K562 (cell line): ENCODE data around the gene SPRED2. TPM values are rescaled to one million over a fixed set of nuclear protein-coding genes. Genes with fewer than 3 reads are reported as not detected.

Source experiments
- ATAC-seq: fragments of 200-7000 bp; cut with Tn5 transposase; 3 replicates; pipeline ENCODE4 v1.9.1; 2020; ENCODE audit warnings: moderate library complexity
- BruUV-seq: library from RNA; stranded (reverse); fragments of 400-500 nt; replicated peaks from 2 replicates; lab custom pipeline; 2021; lab: Mats Ljungman, UMichigan
- CTCF ChIA-PET: fragments of 300-600 bp; formaldehyde crosslinking; extraction: SDS; loops from one replicate; lab custom pipeline; 2021; ENCODE audit warnings: low intra/inter-chr PET ratio; lab: Yijun Ruan, JAX
- POLR2A ChIA-PET: fragments of 300-600, 350-650 bp; sonication (Branson Sonifier 250); formaldehyde crosslinking; extraction: SDS; loops from one replicate; lab custom pipeline; 2021; ENCODE audit warnings: antibody characterized with exemption, inconsistent platforms; lab: Yijun Ruan, JAX
- DNase-seq, 4 experiments: peaks; one replicate each; pipeline versions ENCODE4 v3.0.0 to v3.0.0-alpha.2; 2011 to 2018; ENCODE audit warnings: low spot score in 3 of 4, mixed read lengths in 3 of 4; ENCODE audit errors: extremely low read depth in 1 of 4
- FAIRE-seq: peaks from 2 replicates; lab custom pipeline; 2011; peaks lifted over from hg19 to GRCh38; lab: Jason Lieb, UNC
- H2AFZ ChIP-seq: 2 replicates; pipeline ENCODE4 v1.6.0; 2011; ENCODE audit warnings: low read depth, low read length, control low read depth, inconsistent platforms
- H3K27ac ChIP-seq: fragments of 200-600 bp; 3 replicates; pipeline ENCODE4 v1.8.0; 2011; ENCODE audit warnings: low read depth, mild to moderate bottlenecking, control low read depth, inconsistent platforms, low read length, moderate library complexity, mixed read lengths; ENCODE audit errors: extremely low read depth
- H3K27me3 ChIP-seq, 2 experiments: fragments of 300-600 bp in 1 of 2; 2 replicates in 1 of 2; 3 replicates in 1 of 2; pipeline versions ENCODE4 v1.6.0 to v1.8.0; 2011; ENCODE audit warnings: inconsistent platforms in 2 of 2, low read length in 2 of 2, mild to moderate bottlenecking in 1 of 2, mixed read lengths in 1 of 2, moderate library complexity in 1 of 2; ENCODE audit not compliant: control insufficient read depth in 2 of 2, insufficient read depth in 2 of 2
- H3K36me3 ChIP-seq: fragments of 300-600 bp; 3 replicates; pipeline ENCODE4 v1.8.0; 2011; ENCODE audit warnings: mild to moderate bottlenecking, low read length, inconsistent platforms; ENCODE audit not compliant: control insufficient read depth, insufficient read depth
- H3K4me1 ChIP-seq, 2 experiments: fragments of 200-600 bp in 1 of 2; replicated peaks in 1 of 2; 2 replicates in 1 of 2; 3 replicates in 1 of 2; pipeline versions ENCODE4 v1.5.1 to v1.8.0; 2011; ENCODE audit warnings: inconsistent platforms in 2 of 2, low read length in 2 of 2, mild to moderate bottlenecking in 1 of 2, mixed read lengths in 1 of 2, moderate library complexity in 1 of 2; ENCODE audit not compliant: control insufficient read depth in 2 of 2, insufficient read depth in 2 of 2
- H3K4me2 ChIP-seq: 2 replicates; pipeline ENCODE4 v1.6.1; 2011; ENCODE audit warnings: low read length, control low read depth, inconsistent platforms, mixed read lengths; ENCODE audit not compliant: insufficient read depth
- H3K4me3 ChIP-seq: fragments of 200-600 bp; sonication (generic), shearing (Covaris generic); 2 replicates; pipeline ENCODE4 v1.5.1; 2016; ENCODE audit warnings: control low read depth, inconsistent platforms
- H3K79me2 ChIP-seq: fragments of 200-600 bp; 3 replicates; pipeline ENCODE4 v1.8.0; 2011; ENCODE audit warnings: low read length, inconsistent platforms; ENCODE audit not compliant: control insufficient read depth, insufficient read depth
- H3K9ac ChIP-seq, 2 experiments: 2 replicates each; pipeline versions ENCODE4 v1.6.0 to v1.6.1; 2011; ENCODE audit warnings: low read depth in 2 of 2, low read length in 2 of 2, control low read depth in 1 of 2, inconsistent platforms in 1 of 2, mild to moderate bottlenecking in 1 of 2, mixed read lengths in 1 of 2; ENCODE audit not compliant: insufficient read depth in 1 of 2
- H3K9me1 ChIP-seq: one replicate; pipeline ENCODE4 v1.6.0; 2011; ENCODE audit warnings: inconsistent platforms, mild to moderate bottlenecking, low read length, moderate library complexity; ENCODE audit not compliant: control insufficient read depth, insufficient read depth
- H3K9me3 ChIP-seq: replicated peaks from 2 replicates; pipeline ENCODE4 v1.5.1; 2011; ENCODE audit warnings: low read depth, low read length, inconsistent platforms; ENCODE audit not compliant: control insufficient read depth, insufficient read depth
- H4K20me1 ChIP-seq: replicated peaks from 2 replicates; pipeline ENCODE4 v1.6.1; 2011; ENCODE audit warnings: low read length, inconsistent platforms, mixed read lengths; ENCODE audit not compliant: control insufficient read depth, insufficient read depth
- BRD9 ChIP-seq: fragments of 450-650 bp; IDR thresholded peaks from 2 replicates; pipeline ENCODE4 v1.6.1; 2018; ENCODE audit warnings: low read depth; ENCODE audit not compliant: partially characterized antibody
- CBX5 ChIP-seq: IDR thresholded peaks from 2 replicates; pipeline ENCODE4 v1.6.1; 2014; ENCODE audit warnings: low read depth, borderline replicate concordance
- FOXA3 ChIP-seq, 2 experiments: fragments of 450-650 bp in 1 of 2; sonication (generic) in 1 of 2; formaldehyde crosslinking; IDR thresholded peaks in 1 of 2; conservative IDR thresholded peaks in 1 of 2; 2 replicates each; pipeline versions ENCODE4 v1.4.0 to v1.8.0; 2020 to 2022; ENCODE audit warnings: mild to moderate bottlenecking in 2 of 2, missing genetic modification reagents in 1 of 2
- NFE2L1 ChIP-seq: fragments of 450-650 bp; IDR thresholded peaks from 2 replicates; pipeline ENCODE4 v1.6.1; 2016; ENCODE audit warnings: missing genetic modification characterization, low read depth, mild to moderate bottlenecking, missing compliant biosample characterization, moderate library complexity, borderline replicate concordance
- NUFIP1 ChIP-seq: fragments of 450-650 bp; IDR thresholded peaks from 2 replicates; pipeline ENCODE4 v1.6.1; 2018; ENCODE audit not compliant: partially characterized antibody
- SRSF3 ChIP-seq: fragments of 200-400 bp; formaldehyde crosslinking; IDR thresholded peaks from 2 replicates; pipeline ENCODE4 v1.6.1; 2016; ENCODE audit warnings: mild to moderate bottlenecking, low read length, moderate library complexity; ENCODE audit not compliant: insufficient read depth
- THAP7 ChIP-seq: fragments of 250-450 bp; sonication (Bioruptor Pico); IDR thresholded peaks from 2 replicates; pipeline ENCODE4 v1.5.0; 2021
- ZNF197 ChIP-seq: fragments of 200-800 bp; sonication (Bioruptor generic); IDR thresholded peaks from 2 replicates; pipeline ENCODE4 v1.6.1; 2016; ENCODE audit warnings: low read depth, missing genetic modification characterization, missing compliant biosample characterization
- ZNF592 ChIP-seq: fragments of 450-650 bp; IDR thresholded peaks from 2 replicates; pipeline ENCODE4 v1.6.1; 2017; ENCODE audit warnings: antibody characterized with exemption, mild to moderate bottlenecking
- WGBS: fragments of 100-300 bp; shearing (Covaris generic); methylation state at CpG from one replicate; pipeline ENCODE4 v1.1.6; 2016; ENCODE audit warnings: low coverage, mixed read lengths; ENCODE audit not compliant: insufficient coverage; ENCODE audit errors: missing lambda C conversion rate; 5-methylcytosine and 5-hydroxymethylcytosine counted together
- in situ Hi-C: fragments of 300-500 bp; cut with MboI; formaldehyde crosslinking; loops from 4 replicates; pipeline ENCODE4 v1.15.0; 2018; ENCODE audit warnings: inconsistent platforms, mixed read lengths
- intact Hi-C: fragments of 100-400 bp; cut with micrococcal nuclease; formaldehyde crosslinking; loops from 2 replicates; pipeline ENCODE4 v1.14.2; 2022
- polyA plus RNA-seq, 8 experiments: library from polyadenylated mRNA; depleted of rRNA in 4 of 8; stranded (reverse) in 5 of 8; unstranded in 3 of 8; fragments of >200 nt; fragmentation: Nextera tagmentation in 2 of 8; fragmentation: Illumina TruSeq in 1 of 8; extraction: Ambion mirVana in 2 of 8; extraction: Trizol in 1 of 8; gene quantifications; 2 replicates each; pipeline versions ENCODE4 v1.2.1 to v1.2.3, GENCODE V29; 2011 to 2014; ENCODE audit warnings: inconsistent platforms in 1 of 8, missing spikeins in 1 of 8
- total RNA-seq, 7 experiments: library from RNA; depleted of rRNA in 6 of 7; stranded (reverse); fragments of >200 nt in 6 of 7; fragmentation: Illumina TruSeq in 2 of 7; extraction: Trizol in 2 of 7; gene quantifications; 2 replicates each; pipeline versions ENCODE4 v1.2.1 to v1.2.3, GENCODE V29; 2011 to 2021; ENCODE audit warnings: low replicate concordance in 1 of 7

Gene SPRED2
- total and polyA plus RNA-seq, 9 of the 15 experiments (the other 6 are each of a cell fraction or from before 2014, with no cell fraction given), result 4.6 to 50.8 (median 14.1) TPM

DNA sequence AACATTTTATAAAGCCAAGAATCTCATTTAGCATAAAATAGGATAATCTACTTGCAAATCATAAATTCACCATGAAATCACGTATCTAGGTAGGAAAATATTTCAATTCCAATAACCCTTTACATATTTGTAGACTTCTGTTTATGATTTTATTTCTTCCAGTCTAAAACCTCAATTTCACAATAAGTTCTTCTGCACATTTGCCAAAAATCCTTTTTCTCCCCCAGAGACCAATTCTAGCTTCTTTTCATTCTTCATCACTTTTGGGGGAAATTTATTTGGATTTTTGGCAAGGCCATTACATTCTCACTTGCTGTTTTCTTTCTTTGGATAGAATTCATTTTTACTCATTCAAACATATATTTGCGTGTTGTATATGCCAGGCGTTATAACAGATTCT is 86.8 kb downstream of the SPRED2 start:
- in situ Hi-C loops, result no loop called here
- POLR2A ChIA-PET, result no interaction called here
- TF ChIP-seq ZNF197 (CRISPR knock-in tag) (no peak), NUFIP1 (no peak), FOXA3 (CRISPR knock-in tag; conservative IDR thresholded peaks at IDR 0.05 in 1 of 2, IDR thresholded peaks at IDR 0.05 in 1 of 2) (no peak), CBX5 (no peak), SRSF3 (no peak), BRD9 (no peak)
- TF ChIP-seq, all 486 proteins: peak for 0
- Histone ChIP-seq H3K9me3 (no peaks in the 10 kb centered on the region), H4K20me1 (peaks cover 24% of the 10 kb centered on the region), H3K27me3 (no peaks in the 10 kb centered on the region), H3K36me3 (peaks cover 35% of the 10 kb centered on the region), H2AFZ (no peak overlapping the region), H3K4me3 (no peak overlapping the region), H3K27ac (no peak overlapping the region), H3K79me2 (peaks cover 64% of the 10 kb centered on the region), H3K4me2 (no peak overlapping the region), H3K4me1 (peaks cover 13 to 19% of the 10 kb centered on the region in 2 experiments), H3K9ac (no peak overlapping the region), H3K9me1 (no peaks in the 10 kb centered on the region)
- intact Hi-C loops, result no loop called here
- ATAC-seq (no peak), DNase-seq (no peak), FAIRE-seq (no peak)
- CTCF ChIA-PET, result no interaction called here
- 98% methylated on average over 3 of the region's 3 CpGs for WGBS
- no TSS peak for BruUV-seq

- Histone ChIP-seq H3K27ac (no peak overlapping the region), H3K27me3 (no peaks in the 10 kb centered on the region), H3K4me2 (no peak overlapping the region), H3K9me3 (no peaks in the 10 kb centered on the region), H3K79me2 (peaks cover 55% of the 10 kb centered on the region), H3K4me1 (peaks cover 6 to 10% of the 10 kb centered on the region in 2 experiments), H3K36me3 (peaks cover 42% of the 10 kb centered on the region), H3K9me1 (no peaks in the 10 kb centered on the region), H4K20me1 (peaks cover 15% of the 10 kb centered on the region; the same call in 1 of the 2 replicates), H2AFZ (no peak overlapping the region), H3K9ac (no peak overlapping the region), H3K4me3 (no peak overlapping the region)
- peak; percentile 83 for ATAC-seq
- POLR2A ChIA-PET, result interaction anchor here (0.7 to 1.0 kb wide), 2 partner anchors 12 to 33 kb away, joined by 3 read pairs; no protein-coding TSS in a partner anchor
- 38% methylated on average over 15 of the region's 15 CpGs for WGBS
- DNase-seq, result peak in 2 of 4 experiments; percentile 58 to 65
- CTCF ChIA-PET, result no interaction called here
- BruUV-seq, result no TSS peak
- peak; percentile 79 for FAIRE-seq
- intact Hi-C loops, result no loop called here
- in situ Hi-C loops, result no loop called here
- TF ChIP-seq THAP7, result no peak
- 0 out of 2 replicates have a peak, but pooled peaks have one; percentile 32 for TF ChIP-seq ZNF592
- TF ChIP-seq NFE2L1, result no peak
Measured at GRCh38 chr2:65344689-65345088, 87.7 kb downstream of the SPRED2 start.
